Activated T-helper 2 cell treated with anti-CD3 and anti-CD28 coated beads, Interferon-gamma antibody, Interleukin-2, Interleukin-4, amounts not matched to agents 10 μg/mL and 5 μg/mL and 100 μg/mL, durations not matched to agents 14 hours and 24 hours and 36 hours (primary cell): ENCODE results near the gene ASCC1. TPM values are rescaled to one million over a fixed set of nuclear protein-coding genes. Genes with fewer than 3 reads are reported as not detected.

Experiments used
- DNase-seq: peaks from one replicate; pipeline ENCODE4 v3.0.0; 2021; ENCODE audit warnings: low spot score
- H3K27ac Mint-ChIP-seq: one replicate; pipeline ENCODE4 v1.8.0; 2021; ENCODE audit warnings: mixed read lengths
- H3K27me3 Mint-ChIP-seq: one replicate; pipeline ENCODE4 v1.8.0; 2021; ENCODE audit warnings: low read depth, mixed read lengths
- H3K36me3 Mint-ChIP-seq: one replicate; pipeline ENCODE4 v1.8.0; 2021; ENCODE audit warnings: low read depth, mixed read lengths
- H3K4me1 Mint-ChIP-seq: one replicate; pipeline ENCODE4 v1.8.0; 2021; ENCODE audit warnings: low read depth, mixed read lengths
- H3K4me3 Mint-ChIP-seq: one replicate; pipeline ENCODE4 v1.8.0; 2021; ENCODE audit warnings: low read depth, mild to moderate bottlenecking, moderate library complexity, mixed read lengths
- H3K9me3 Mint-ChIP-seq: one replicate; pipeline ENCODE4 v1.8.0; 2021; ENCODE audit warnings: mixed read lengths
- intact Hi-C: fragments of 100-400 bp; cut with micrococcal nuclease; formaldehyde crosslinking; loops from one replicate; pipeline ENCODE4 v1.15.1; 2023
- total RNA-seq: library from RNA; stranded (reverse); gene quantifications from 2 replicates; pipeline ENCODE4 v1.2.3, GENCODE V29; 2022

ASCC1 gene
- total RNA-seq, 1 donor from 2014 or later: 46.2 TPM

DNA sequence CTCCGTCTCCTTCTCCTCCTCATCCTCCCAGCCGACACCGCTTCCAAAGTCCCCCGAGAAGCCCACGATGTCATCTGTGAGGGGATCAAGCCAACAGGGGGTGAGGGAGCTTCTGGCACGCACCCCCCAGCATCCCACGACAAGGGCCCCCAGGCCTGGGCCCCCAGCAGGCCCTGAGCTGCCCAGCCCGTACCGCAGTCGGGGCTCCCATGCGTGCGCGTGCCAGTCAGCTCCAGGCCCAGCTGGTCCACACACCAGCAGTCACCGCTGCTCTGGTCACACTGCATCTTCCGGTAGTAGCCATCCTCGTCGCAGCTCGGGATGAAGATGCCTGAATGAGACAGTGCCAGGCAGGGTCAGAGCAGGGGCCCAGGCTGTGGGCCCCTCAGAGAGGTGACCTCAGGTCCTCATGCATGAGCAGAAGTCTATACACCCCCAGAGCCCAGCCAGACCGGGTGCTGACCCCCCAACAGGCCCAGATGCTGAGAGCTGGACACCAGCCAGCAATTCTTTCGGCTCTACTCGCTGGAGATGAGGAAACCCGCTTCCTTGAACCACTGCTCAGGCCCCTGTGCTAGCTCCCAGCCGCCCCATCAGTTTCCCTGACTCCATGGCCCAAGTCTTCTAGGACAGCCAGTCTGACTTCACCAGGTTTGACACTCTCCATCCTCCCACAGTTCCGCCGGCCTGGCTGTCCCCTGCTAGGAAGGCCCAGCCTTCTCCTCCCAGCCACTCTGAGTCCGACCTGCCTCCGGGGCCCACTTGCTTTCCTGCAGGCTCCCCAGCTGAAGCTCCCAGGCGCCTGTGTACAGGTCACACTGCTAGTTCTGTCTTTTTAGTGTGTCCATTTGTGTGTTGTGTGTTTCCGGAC lies 153.0 kb downstream of the ASCC1 start:
- no peaks in the 10 kb centered on the region for H3K9me3 Mint-ChIP-seq
- H3K4me3 Mint-ChIP-seq: no peak overlapping the region
- no peak overlapping the region for H3K27ac Mint-ChIP-seq
- H3K36me3 Mint-ChIP-seq: peaks cover 57% of the 10 kb centered on the region
- intact Hi-C loops: no loop called here
- DNase-seq: no peak
- H3K27me3 Mint-ChIP-seq: no peaks in the 10 kb centered on the region
- H3K4me1 Mint-ChIP-seq: no peaks in the 10 kb centered on the region

DNA sequence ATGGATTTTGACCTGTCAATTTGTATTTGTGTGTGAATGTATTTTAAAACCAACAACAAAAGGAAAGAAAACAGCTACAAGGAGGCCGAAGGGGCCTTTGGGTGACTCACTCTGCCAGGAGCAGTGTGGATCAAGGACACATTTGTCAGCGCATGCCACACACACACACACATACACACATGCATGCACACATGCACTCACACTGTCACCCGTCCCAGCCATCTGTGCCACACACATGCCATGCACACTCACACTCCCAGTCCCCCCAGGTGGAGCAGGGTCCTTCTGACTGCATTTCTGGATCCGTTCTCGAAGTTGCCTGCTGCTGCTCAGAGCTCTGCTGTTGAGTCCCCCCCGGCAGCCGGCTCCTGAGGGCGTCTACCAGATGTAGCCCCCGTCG lies 153.7 kb downstream of the ASCC1 start:
- DNase-seq: no peak
- intact Hi-C loops: no loop called here
- no peaks in the 10 kb centered on the region for H3K4me1 Mint-ChIP-seq
- no peaks in the 10 kb centered on the region for H3K27me3 Mint-ChIP-seq
- H3K4me3 Mint-ChIP-seq: no peak overlapping the region
- no peak overlapping the region for H3K27ac Mint-ChIP-seq
- no peaks in the 10 kb centered on the region for H3K9me3 Mint-ChIP-seq
- H3K36me3 Mint-ChIP-seq: peaks cover 50% of the 10 kb centered on the region

DNA sequence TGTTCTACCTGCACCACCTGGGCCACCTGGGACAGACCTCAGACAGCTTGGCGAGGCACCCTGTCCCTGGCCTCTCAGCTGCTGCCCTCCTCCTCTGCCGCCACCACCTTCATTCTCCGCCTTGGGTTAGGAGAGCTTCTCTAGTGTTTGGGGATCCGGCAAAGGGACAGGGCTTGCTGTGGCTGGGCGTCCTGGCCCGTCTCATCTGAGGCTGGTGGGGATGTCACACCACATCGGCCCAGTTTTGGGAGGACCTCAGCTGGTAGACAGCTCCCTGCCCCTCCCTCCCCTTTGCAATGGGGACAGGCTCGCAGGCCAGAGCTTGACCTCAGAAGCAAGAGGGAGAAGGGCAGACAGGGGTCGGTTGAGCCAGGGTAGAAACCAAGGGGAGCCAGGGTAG lies 154.1 kb downstream of the ASCC1 start:
- Mint-ChIP-seq H3K27ac (no peak overlapping the region), H3K4me3 (no peak overlapping the region), H3K36me3 (peaks cover 46% of the 10 kb centered on the region), H3K4me1 (no peaks in the 10 kb centered on the region), H3K27me3 (no peaks in the 10 kb centered on the region), H3K9me3 (no peaks in the 10 kb centered on the region)
- intact Hi-C loops: no loop called here
- no peak for DNase-seq

DNA sequence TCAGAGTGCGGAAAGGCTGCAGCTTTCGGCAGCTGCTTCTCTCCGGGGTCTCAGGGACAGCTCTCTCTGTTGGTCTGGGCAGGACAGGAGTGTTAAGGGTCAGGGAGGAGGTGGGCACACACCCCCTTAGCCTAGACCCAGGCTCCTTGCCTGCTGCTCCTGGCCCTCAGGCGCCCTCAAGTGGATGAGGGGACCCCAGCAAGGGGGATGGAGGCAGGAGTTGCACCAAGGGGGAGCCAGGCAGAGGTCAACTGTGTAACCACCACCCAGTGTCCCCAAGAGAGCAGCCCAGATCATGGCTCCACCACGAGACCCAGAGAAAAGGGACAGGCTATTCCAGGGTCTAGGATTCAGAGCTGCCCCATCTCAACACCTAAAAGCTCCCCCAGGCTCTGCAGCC lies 154.6 kb downstream of the ASCC1 start:
- no peak overlapping the region for H3K4me3 Mint-ChIP-seq
- intact Hi-C loops: no loop called here
- H3K36me3 Mint-ChIP-seq: peaks cover 44% of the 10 kb centered on the region
- no peaks in the 10 kb centered on the region for H3K9me3 Mint-ChIP-seq
- DNase-seq: no peak
- no peak overlapping the region for H3K27ac Mint-ChIP-seq
- no peaks in the 10 kb centered on the region for H3K4me1 Mint-ChIP-seq
- no peaks in the 10 kb centered on the region for H3K27me3 Mint-ChIP-seq

DNA sequence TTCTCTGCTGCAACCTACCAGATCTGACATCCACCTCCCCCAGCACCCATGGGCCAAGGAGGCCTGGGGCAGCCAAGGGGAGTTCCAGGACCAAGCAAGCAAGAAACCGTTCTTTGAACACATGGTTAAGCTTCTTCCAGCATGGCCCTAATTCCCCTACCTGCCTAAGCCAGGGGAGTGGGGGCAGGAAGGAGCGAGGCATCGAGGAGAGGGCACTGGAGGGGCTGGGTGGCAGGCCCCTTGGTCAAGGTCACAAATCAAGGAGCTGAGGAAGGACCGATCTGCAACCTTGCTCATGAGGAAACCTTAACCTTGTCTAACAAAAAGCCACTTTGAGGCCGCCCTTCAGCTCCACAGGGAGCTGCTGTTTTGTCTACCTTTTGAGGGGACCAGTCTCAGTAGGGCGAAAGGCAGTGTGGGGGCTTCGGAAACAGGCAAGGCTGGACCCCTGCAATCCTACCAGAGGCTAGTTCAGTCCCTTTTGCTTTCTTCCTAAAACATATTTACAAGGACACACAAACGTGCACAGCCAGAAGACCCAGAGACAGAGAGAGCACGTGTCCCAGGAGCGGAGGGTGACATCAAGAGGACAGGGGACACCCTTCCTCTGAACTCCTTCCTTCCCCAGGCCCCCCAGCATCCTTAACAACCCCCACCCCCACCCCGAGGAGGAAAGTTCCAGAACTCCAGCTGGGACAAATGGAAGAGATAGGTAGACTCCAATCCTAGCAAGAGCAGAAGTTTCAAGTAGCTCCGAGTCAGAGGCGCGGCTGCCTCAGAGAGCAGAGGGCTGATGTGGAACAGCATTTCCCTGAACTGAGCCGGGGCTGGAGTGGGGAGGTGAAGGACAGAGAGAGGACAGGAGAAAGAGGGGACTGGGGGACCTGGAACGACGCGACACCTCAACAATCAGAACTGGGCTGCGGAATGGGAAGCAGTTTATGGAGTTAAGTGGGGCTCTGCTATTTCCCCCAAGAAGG lies 155.9 kb downstream of the ASCC1 start:
- Mint-ChIP-seq H3K4me1 (no peaks in the 10 kb centered on the region), H3K27ac (peak overlapping the region; percentile 39), H3K4me3 (no peak overlapping the region), H3K36me3 (peaks cover 33% of the 10 kb centered on the region), H3K27me3 (no peaks in the 10 kb centered on the region), H3K9me3 (no peaks in the 10 kb centered on the region)
- intact Hi-C loops: no loop called here
- no peak for DNase-seq

DNA sequence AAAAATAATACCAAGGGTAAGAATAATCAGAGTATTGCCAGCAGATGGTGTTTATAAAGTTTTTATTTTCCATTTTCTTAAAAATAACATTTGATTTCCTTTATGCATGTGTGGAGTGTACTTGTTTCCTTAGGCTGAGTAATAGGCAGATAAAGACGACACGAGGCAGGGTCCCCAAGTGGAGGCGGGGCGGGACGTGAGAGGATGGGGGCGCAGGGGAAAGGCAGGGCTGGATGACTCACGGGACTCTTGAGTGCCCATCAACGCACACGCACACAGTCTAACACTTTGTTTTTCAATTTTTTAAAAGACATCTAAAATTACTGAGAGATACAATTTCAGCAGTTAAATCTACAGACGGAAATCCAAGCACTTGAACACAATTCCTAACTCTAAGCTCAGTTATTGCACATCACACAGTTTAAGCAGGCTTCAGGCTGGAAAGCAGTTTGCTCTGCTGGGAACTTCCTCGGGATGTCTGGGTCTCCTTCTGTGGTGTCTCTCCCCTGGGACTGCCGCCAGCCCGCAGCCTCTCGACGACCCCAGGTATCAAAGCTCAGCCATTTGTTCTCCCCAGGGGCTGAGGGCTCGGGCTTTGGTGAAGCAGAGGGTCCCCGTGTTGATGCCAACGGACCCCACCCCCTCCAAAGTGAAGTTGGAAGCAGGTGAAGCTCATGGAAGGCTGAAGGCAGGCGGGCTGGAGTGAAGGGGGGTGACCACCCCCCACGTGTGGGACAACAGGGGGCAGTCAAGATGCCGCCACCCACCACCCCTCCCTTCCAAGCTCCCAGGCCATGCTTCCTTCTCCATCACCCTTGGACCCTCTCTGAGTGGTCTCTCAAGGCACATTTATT lies 156.9 kb downstream of the ASCC1 start:
- Mint-ChIP-seq H3K4me3 (no peak overlapping the region), H3K9me3 (no peaks in the 10 kb centered on the region), H3K36me3 (peaks cover 30% of the 10 kb centered on the region), H3K27ac (peak overlapping the region; percentile 46), H3K27me3 (no peaks in the 10 kb centered on the region), H3K4me1 (peaks cover 2% of the 10 kb centered on the region)
- intact Hi-C loops: no loop called here
- DNase-seq: no peak

DNA sequence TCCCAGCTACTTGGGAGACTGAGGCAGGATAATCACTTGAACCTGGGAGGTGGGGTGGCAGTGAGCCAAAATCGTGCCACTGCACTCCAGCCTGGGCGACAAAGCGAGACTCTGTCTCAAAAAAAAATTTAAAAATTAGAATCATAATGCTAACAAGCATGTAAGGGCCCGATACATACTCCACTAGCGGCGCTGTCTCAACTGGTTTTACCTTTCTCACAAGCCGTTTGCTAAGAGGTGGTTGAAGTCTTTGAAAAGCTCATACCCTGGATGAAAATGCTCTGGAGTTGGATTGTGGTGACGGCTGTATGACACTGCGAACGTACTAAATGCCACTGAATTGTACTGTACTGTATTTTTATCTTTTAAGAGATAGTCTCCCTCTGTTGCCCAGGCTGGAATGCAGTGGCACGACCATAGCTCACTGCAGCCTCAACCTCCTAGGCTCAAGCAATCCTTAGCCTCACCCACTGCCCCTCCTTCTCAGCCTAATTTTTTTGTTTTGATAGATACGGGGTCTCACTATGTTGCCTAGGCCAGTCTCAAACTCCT lies 157.7 kb downstream of the ASCC1 start:
- H3K27me3 Mint-ChIP-seq: no peaks in the 10 kb centered on the region
- DNase-seq: no peak
- peaks cover 24% of the 10 kb centered on the region for H3K36me3 Mint-ChIP-seq
- H3K27ac Mint-ChIP-seq: peak overlapping the region; percentile 46
- H3K4me3 Mint-ChIP-seq: no peak overlapping the region
- intact Hi-C loops: no loop called here
- no peaks in the 10 kb centered on the region for H3K9me3 Mint-ChIP-seq
- H3K4me1 Mint-ChIP-seq: peaks cover 2% of the 10 kb centered on the region

DNA sequence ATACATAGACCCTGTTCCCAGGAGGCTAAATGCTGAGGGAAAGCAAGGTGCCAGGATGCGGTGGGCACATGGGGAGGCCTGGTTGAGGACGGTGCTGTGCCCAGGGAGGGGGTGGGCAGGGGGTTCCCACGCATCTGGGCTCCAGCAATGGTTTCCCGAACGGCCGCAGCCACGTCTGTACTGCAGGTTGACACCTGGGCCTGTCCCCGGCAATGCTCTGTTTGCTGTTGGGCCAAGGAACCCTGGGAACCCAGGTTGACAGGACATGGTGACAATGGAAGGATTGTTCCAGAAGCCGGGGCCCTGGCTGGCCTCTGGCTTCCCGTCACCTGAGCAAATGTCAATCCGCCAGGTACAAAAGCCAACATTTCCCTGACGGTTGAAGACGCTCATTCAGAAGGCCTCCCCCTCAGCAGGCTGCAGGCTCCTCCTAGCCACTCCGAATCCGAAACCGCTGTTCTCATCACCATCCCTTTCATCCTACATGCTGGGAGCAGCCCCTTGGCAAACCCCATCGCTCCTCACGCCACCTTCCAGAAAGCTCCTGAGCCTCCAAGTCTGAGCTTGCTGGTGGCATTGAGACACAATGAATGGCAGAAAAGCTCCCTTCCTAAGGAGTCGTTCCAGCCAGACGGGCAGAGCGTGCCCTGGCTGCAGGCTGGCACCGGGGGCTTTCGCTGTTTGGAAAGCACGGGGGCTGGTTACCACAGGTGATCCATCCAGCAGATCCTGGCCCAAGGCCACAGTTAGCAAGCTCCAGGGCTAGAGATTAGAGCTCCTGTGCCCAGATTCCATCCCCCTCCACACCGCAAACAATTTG lies 158.9 kb downstream of the ASCC1 start:
- Mint-ChIP-seq H3K4me1 (peaks cover 2% of the 10 kb centered on the region), H3K9me3 (no peaks in the 10 kb centered on the region), H3K36me3 (peaks cover 17% of the 10 kb centered on the region), H3K27ac (no peak overlapping the region), H3K27me3 (no peaks in the 10 kb centered on the region), H3K4me3 (no peak overlapping the region)
- no peak for DNase-seq
- intact Hi-C loops: no loop called here

DNA sequence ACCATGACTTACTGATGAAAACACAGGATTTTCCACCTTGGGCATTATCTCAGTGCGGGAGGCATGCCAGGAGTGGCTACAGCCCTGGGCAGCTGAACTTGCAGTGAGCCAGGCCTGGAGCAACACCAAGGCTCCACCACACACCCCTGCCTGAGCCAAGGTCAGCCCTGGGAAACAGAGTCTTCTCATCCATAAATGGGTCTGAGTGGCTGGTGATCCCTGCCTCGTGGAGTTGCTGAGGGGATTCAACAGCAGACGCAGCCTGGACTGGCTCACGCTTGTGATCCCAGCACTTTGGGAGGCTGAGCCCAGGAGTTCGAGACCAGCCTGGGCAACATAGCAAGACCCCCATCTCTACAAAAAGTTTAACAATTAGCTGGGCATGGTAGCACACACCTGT lies 160.0 kb downstream of the ASCC1 start:
- Mint-ChIP-seq H3K36me3 (peaks cover 9% of the 10 kb centered on the region), H3K27me3 (no peaks in the 10 kb centered on the region), H3K4me1 (peaks cover 2% of the 10 kb centered on the region), H3K27ac (no peak overlapping the region), H3K9me3 (no peaks in the 10 kb centered on the region), H3K4me3 (no peak overlapping the region)
- no peak for DNase-seq
- intact Hi-C loops: no loop called here

DNA sequence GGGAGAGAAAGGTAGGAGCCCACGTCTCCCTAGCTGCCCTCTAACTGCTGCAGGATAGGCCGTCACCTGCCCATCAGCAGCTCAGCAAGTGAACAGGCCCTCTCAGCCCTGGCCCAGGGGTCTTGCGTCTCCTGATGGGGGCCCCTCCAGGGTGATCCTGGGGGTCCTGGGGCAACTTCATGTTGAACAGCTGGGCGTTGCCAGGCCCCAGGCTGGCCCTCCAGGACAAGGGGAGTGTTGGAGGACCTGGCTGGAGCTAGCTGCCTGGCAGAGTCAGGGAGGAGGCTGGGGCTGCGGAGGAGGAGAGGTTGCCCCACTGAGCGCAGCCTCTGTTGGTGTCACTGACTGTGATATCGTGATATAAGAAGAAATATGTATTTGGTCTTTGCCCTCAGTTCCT lies 162.4 kb downstream of the ASCC1 start:
- Mint-ChIP-seq H3K27ac (no peak overlapping the region), H3K4me1 (peaks cover 9% of the 10 kb centered on the region), H3K36me3 (no peaks in the 10 kb centered on the region), H3K27me3 (no peaks in the 10 kb centered on the region), H3K4me3 (no peak overlapping the region), H3K9me3 (peaks cover 9% of the 10 kb centered on the region)
- no peak for DNase-seq
- intact Hi-C loops: no loop called here

DNA sequence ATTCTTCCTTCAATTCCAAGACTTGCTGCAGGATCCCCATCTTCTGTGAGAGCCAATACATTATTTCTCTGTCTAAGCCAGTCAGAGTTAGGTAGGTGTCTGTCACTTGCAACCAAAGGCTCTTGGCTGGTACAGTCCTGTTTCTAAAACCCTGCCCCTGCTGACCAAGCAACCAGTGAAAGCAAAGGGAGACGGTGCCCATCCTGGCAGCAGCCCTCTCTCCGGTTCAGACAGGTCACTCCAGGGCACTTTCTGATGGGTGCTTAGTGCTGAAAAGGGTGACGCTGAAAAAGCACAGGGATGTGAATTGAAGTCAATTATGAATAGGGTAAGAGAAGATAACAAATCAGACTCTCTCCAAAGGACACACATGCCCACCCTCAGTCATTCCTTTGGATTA lies 165.2 kb downstream of the ASCC1 start:
- H3K4me1 Mint-ChIP-seq: peaks cover 15% of the 10 kb centered on the region
- peaks cover 9% of the 10 kb centered on the region for H3K9me3 Mint-ChIP-seq
- intact Hi-C loops: no loop called here
- no peaks in the 10 kb centered on the region for H3K36me3 Mint-ChIP-seq
- no peak overlapping the region for H3K4me3 Mint-ChIP-seq
- DNase-seq: no peak
- H3K27me3 Mint-ChIP-seq: no peaks in the 10 kb centered on the region
- H3K27ac Mint-ChIP-seq: no peak overlapping the region
